GM12878 (cell line): ENCODE measurements around the gene CCDC187. TPM values are rescaled to one million over a fixed set of nuclear protein-coding genes. Genes with fewer than 3 reads are reported as not detected.

Experiments used
- ATAC-seq: fragments of 200-7000 bp; cut with Tn5 transposase; 3 replicates; pipeline ENCODE4 v1.9.1; 2020; ENCODE audit warnings: mild to moderate bottlenecking, moderate library complexity
- BruUV-seq: library from RNA; stranded (reverse); fragments of 400-500 nt; replicated peaks from 2 replicates; lab custom pipeline; 2021; lab: Mats Ljungman, UMichigan
- CTCF ChIA-PET: fragments of 300-600 bp; sonication (Branson Sonifier 250); formaldehyde crosslinking; extraction: SDS; loops from one replicate; lab custom pipeline; 2021; ENCODE audit warnings: inconsistent platforms; lab: Yijun Ruan, JAX
- POLR2A ChIA-PET: fragments of 350-600 bp; formaldehyde crosslinking; extraction: SDS; loops from one replicate; lab custom pipeline; 2021; ENCODE audit warnings: inconsistent platforms; lab: Charles Lee
- RAD21 ChIA-PET: fragments of 300-600 bp; sonication (Branson Sonifier 250); formaldehyde crosslinking; loops from one replicate; lab custom pipeline; 2023; ENCODE audit warnings: antibody characterized with exemption; ENCODE audit not compliant: unreplicated experiment; lab: Charles Lee
- SMC1A ChIA-PET: fragments of 300-600 bp; sonication (Branson Sonifier 250); formaldehyde crosslinking; loops from one replicate; lab custom pipeline; 2023; ENCODE audit not compliant: unreplicated experiment, uncharacterized antibody; lab: Charles Lee
- DNase-seq: peaks from one replicate; pipeline ENCODE4 v3.0.0-alpha.2; 2011; ENCODE audit warnings: low read depth, low spot score
- FAIRE-seq: peaks from 3 replicates; lab custom pipeline; 2011; peaks lifted over from hg19 to GRCh38; lab: Jason Lieb, UNC
- H2AFZ ChIP-seq: 2 replicates; pipeline ENCODE4 v1.6.0; 2011; ENCODE audit warnings: low read depth, low read length, control low read depth; ENCODE audit not compliant: control insufficient read depth
- H3K27ac ChIP-seq: 2 replicates; pipeline ENCODE4 v1.5.1; 2011; ENCODE audit warnings: control low read depth; ENCODE audit not compliant: control insufficient read depth, insufficient read depth
- H3K27me3 ChIP-seq, 2 experiments: replicated peaks in 1 of 2; 2 replicates each; pipeline versions ENCODE4 v1.6.0 to v1.6.1; 2011; ENCODE audit warnings: low read length in 1 of 2; ENCODE audit not compliant: control insufficient read depth in 2 of 2, insufficient read depth in 2 of 2
- H3K36me3 ChIP-seq, 2 experiments: 2 replicates each; pipeline ENCODE4 v1.5.1; 2011; ENCODE audit warnings: low read length in 1 of 2; ENCODE audit not compliant: control insufficient read depth in 2 of 2, insufficient read depth in 2 of 2
- H3K4me1 ChIP-seq: 2 replicates; pipeline ENCODE4 v1.6.1; 2011; ENCODE audit warnings: mild to moderate bottlenecking, low read length, moderate library complexity, mixed read lengths; ENCODE audit not compliant: control insufficient read depth, insufficient read depth
- H3K4me2 ChIP-seq: 2 replicates; pipeline ENCODE4 v1.6.0; 2011; ENCODE audit warnings: control low read depth; ENCODE audit not compliant: control insufficient read depth, insufficient read depth
- H3K4me3 ChIP-seq: fragments of 200-600 bp; sonication (generic); 2 replicates; pipeline ENCODE4 v1.5.1; 2016
- H3K79me2 ChIP-seq: 2 replicates; pipeline ENCODE4 v1.6.0; 2011; ENCODE audit warnings: low read length; ENCODE audit not compliant: control insufficient read depth, insufficient read depth
- H3K9ac ChIP-seq: 2 replicates; pipeline ENCODE4 v1.8.0; 2011; ENCODE audit warnings: low read length, control low read depth, mixed read lengths; ENCODE audit not compliant: control insufficient read depth, insufficient read depth
- H3K9me3 ChIP-seq: replicated peaks from 3 replicates; pipeline ENCODE4 v1.5.1; 2011; ENCODE audit warnings: mild to moderate bottlenecking, low read length; ENCODE audit not compliant: control insufficient read depth, insufficient read depth
- H4K20me1 ChIP-seq: 2 replicates; pipeline ENCODE4 v1.6.0; 2011; ENCODE audit not compliant: control insufficient read depth, insufficient read depth
- ASH2L ChIP-seq: fragments of 300-600, 200-600 bp; sonication (generic); IDR thresholded peaks from 2 replicates; pipeline ENCODE4 v1.6.1; 2017; ENCODE audit warnings: low read depth, mild to moderate bottlenecking, borderline replicate concordance
- FOXM1 ChIP-seq: IDR thresholded peaks from 2 replicates; pipeline ENCODE4 v1.6.1; 2012; ENCODE audit warnings: low read depth, mild to moderate bottlenecking, inconsistent platforms, low read length, moderate library complexity
- GATAD2B ChIP-seq: fragments of 450-650 bp; conservative IDR thresholded peaks from 2 replicates; pipeline ENCODE4 v1.6.1; 2017; ENCODE audit warnings: low read depth, mild to moderate bottlenecking, moderate library complexity
- IKZF1 ChIP-seq: fragments of 450-650 bp; conservative IDR thresholded peaks from 2 replicates; pipeline ENCODE4 v1.6.1; 2017; ENCODE audit warnings: antibody characterized with exemption, mild to moderate bottlenecking
- JUND ChIP-seq: IDR thresholded peaks from 2 replicates; pipeline ENCODE4 v1.6.1; 2012; ENCODE audit warnings: low read depth, mild to moderate bottlenecking, low read length, improper control_type of control experiment, moderate library complexity
- MYB ChIP-seq: fragments of 150-350 bp; IDR thresholded peaks from 2 replicates; pipeline ENCODE4 v1.6.1; 2014; ENCODE audit warnings: mild to moderate bottlenecking, low read depth, low read length, borderline replicate concordance
- TBL1XR1 ChIP-seq: IDR thresholded peaks from 2 replicates; pipeline ENCODE4 v1.6.1; 2012; ENCODE audit warnings: low read depth, low read length, improper control_type of control experiment
- WRNIP1 ChIP-seq: IDR thresholded peaks from 2 replicates; pipeline ENCODE4 v1.6.1; 2011; ENCODE audit warnings: low read depth, low read length, improper control_type of control experiment, borderline replicate concordance
- ZNF24 ChIP-seq: fragments of 450-650 bp; IDR thresholded peaks from 2 replicates; pipeline ENCODE4 v1.6.1; 2017; ENCODE audit warnings: antibody characterized with exemption, mild to moderate bottlenecking
- ZNF384 ChIP-seq: IDR thresholded peaks from 2 replicates; pipeline ENCODE4 v1.6.1; 2012; ENCODE audit warnings: low read depth, mild to moderate bottlenecking, low read length, improper control_type of control experiment, borderline replicate concordance
- WGBS: methylation state at CpG from one replicate; pipeline ENCODE4 v1.1.6; 2016; ENCODE audit warnings: low lambda C conversion rate; ENCODE audit not compliant: insufficient replicate concordance, insufficient coverage; ENCODE audit errors: missing lambda C conversion rate; 5-methylcytosine and 5-hydroxymethylcytosine counted together
- in situ Hi-C: fragments of 300-500 bp; cut with MboI; formaldehyde crosslinking; loops from 9 replicates; pipeline ENCODE4 v1.14.3; 2018; ENCODE audit warnings: mixed read lengths
- intact Hi-C: fragments of 100-400 bp; cut with micrococcal nuclease; formaldehyde crosslinking; loops from one replicate; pipeline ENCODE4 v1.14.2; 2022; ENCODE audit not compliant: unreplicated experiment
- polyA plus RNA-seq, 11 experiments: library from polyadenylated mRNA; depleted of rRNA in 4 of 11; unstranded in 6 of 11; stranded (reverse) in 5 of 11; fragments of >200 nt; fragmentation: Nextera tagmentation in 4 of 11; fragmentation: Illumina TruSeq in 1 of 11; extraction: Ambion mirVana in 4 of 11; extraction: Trizol in 1 of 11; gene quantifications; 1 replicate in 1 of 11; 2 replicates in 10 of 11; pipeline versions ENCODE4 v1.2.1 to v1.2.3, GENCODE V29; 2011 to 2016; ENCODE audit warnings: inconsistent platforms in 2 of 11, missing spikeins in 2 of 11, low read depth in 1 of 11
- total RNA-seq, 4 experiments: library from RNA; depleted of rRNA in 3 of 4; stranded (reverse); fragments of >200 nt in 3 of 4; fragmentation: Illumina TruSeq in 1 of 4; extraction: Trizol in 1 of 4; gene quantifications; 2 replicates each; pipeline versions ENCODE4 v1.2.1 to v1.2.3, GENCODE V29; 2013 to 2021
- TF ChIP-seq, protein P1 (sequence below): fragments of 450-650 bp; conservative IDR thresholded peaks from 2 replicates; pipeline ENCODE4 v1.6.1; 2017; ENCODE audit warnings: mild to moderate bottlenecking, moderate library complexity
- TF ChIP-seq, protein P2 (sequence below): fragments of 150-350 bp; IDR thresholded peaks from 2 replicates; pipeline ENCODE4 v1.6.1; 2014; ENCODE audit warnings: mild to moderate bottlenecking, low read depth, low read length

CCDC187 gene
- total and polyA plus RNA-seq, 10 of the 15 experiments (the other 5 are each of a cell fraction or from before 2014, with no cell fraction given): 0.04 to 0.23 (median 0.04) TPM; not detected in 7

DNA sequence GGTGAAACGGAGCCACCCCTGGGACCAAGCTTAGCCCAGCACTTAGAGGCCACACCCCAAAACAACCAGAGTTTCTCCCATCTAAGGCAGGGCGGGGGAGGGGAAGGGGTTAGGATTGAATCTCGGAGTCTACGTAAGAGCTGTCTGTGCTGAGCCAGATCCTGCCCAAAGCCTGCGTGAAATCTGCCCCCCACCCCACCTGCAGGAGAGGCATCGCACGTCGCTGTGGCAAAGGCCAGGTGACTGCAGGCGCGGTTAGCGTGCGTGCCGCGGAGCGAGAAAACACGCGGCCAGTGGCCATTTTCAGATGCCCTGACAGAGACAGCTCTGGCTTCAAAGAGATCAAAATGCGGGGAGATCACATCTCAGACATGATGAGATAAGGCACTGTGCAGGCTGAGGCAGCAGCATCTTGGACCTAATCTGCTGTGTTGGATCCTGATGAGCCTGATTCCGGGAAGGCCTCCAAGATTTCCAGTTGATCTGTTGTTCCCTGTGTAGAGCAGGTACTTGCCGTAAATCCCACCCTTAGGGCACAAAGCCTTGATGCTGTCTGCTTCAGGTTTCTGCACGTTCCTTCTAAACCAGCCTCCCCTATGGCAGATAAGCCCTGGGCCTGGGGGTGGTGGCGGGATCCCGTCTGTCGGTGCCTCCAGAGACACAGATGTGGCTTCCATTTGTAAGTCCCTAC, 55.8 kb downstream of the CCDC187 start:
- Histone ChIP-seq H3K36me3 (no peaks in the 10 kb centered on the region), H2AFZ (no peak overlapping the region), H4K20me1 (no peaks in the 10 kb centered on the region), H3K4me3 (no peak overlapping the region), H3K4me2 (no peak overlapping the region), H3K4me1 (peaks cover 8% of the 10 kb centered on the region), H3K79me2 (peaks cover 21% of the 10 kb centered on the region), H3K27ac (no peak overlapping the region), H3K9ac (no peak overlapping the region)
- intact Hi-C loops: no loop called here
- no TSS peak for BruUV-seq
- ChIA-PET SMC1A (interaction anchor here (0.6 kb wide), 1 partner anchor 31 kb away, joined by 3 read pairs; no protein-coding TSS in a partner anchor), POLR2A (no interaction called here)
- no peak for ATAC-seq
- TF ChIP-seq, protein P1, sequence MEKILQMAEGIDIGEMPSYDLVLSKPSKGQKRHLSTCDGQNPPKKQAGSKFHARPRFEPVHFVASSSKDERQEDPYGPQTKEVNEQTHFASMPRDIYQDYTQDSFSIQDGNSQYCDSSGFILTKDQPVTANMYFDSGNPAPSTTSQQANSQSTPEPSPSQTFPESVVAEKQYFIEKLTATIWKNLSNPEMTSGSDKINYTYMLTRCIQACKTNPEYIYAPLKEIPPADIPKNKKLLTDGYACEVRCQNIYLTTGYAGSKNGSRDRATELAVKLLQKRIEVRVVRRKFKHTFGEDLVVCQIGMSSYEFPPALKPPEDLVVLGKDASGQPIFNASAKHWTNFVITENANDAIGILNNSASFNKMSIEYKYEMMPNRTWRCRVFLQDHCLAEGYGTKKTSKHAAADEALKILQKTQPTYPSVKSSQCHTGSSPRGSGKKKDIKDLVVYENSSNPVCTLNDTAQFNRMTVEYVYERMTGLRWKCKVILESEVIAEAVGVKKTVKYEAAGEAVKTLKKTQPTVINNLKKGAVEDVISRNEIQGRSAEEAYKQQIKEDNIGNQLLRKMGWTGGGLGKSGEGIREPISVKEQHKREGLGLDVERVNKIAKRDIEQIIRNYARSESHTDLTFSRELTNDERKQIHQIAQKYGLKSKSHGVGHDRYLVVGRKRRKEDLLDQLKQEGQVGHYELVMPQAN: no peak
- TF ChIP-seq ZNF384 (no peak), JUND (no peak), ASH2L (no peak), IKZF1 (no peak), TBL1XR1 (no peak), FOXM1 (no peak), GATAD2B (no peak), WRNIP1 (no peak), ZNF24 (no peak), MYB (no peak)
- TF ChIP-seq, protein P2, sequence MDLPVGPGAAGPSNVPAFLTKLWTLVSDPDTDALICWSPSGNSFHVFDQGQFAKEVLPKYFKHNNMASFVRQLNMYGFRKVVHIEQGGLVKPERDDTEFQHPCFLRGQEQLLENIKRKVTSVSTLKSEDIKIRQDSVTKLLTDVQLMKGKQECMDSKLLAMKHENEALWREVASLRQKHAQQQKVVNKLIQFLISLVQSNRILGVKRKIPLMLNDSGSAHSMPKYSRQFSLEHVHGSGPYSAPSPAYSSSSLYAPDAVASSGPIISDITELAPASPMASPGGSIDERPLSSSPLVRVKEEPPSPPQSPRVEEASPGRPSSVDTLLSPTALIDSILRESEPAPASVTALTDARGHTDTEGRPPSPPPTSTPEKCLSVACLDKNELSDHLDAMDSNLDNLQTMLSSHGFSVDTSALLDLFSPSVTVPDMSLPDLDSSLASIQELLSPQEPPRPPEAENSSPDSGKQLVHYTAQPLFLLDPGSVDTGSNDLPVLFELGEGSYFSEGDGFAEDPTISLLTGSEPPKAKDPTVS: no peak
- TF ChIP-seq, all 136 proteins: peak for 0
- in situ Hi-C loops: no loop called here
- H3K9me3 ChIP-seq: no peaks in the 10 kb centered on the region
- no peak for DNase-seq
- FAIRE-seq: no peak
- WGBS: 73% methylated on average over 21 of the region's 24 CpGs
- H3K27me3 ChIP-seq: peaks cover 0 to 1% of the 10 kb centered on the region in 2 experiments; a peak in 2 of 4 replicates
- ChIA-PET CTCF (no interaction called here), RAD21 (no interaction called here)
